Neural cell (in vitro differentiated cells): ENCODE measurements around the gene C1QTNF7. TPM values are rescaled to one million over a fixed set of nuclear protein-coding genes. Genes with fewer than 3 reads are reported as not detected.

Experiments
- H2AFZ ChIP-seq: fragments of 200-600, 300-800 bp; sonication (generic), shearing (Covaris generic); 2 replicates; pipeline ENCODE4 v1.6.0; 2014; ENCODE audit warnings: low read depth, mild to moderate bottlenecking, antibody characterized with exemption, low read length, moderate library complexity
- H3F3A ChIP-seq: fragments of 200-600 bp; shearing (Covaris generic); 2 replicates; pipeline ENCODE4 v1.6.1; 2016; ENCODE audit warnings: mild to moderate bottlenecking, moderate library complexity, mixed read lengths, antibody characterized with exemption, low read length; ENCODE audit not compliant: insufficient read depth, poor library complexity, severe bottlenecking
- H3K27ac ChIP-seq: fragments of 200-600, 300-800 bp; sonication (generic), shearing (Covaris generic); 2 replicates; pipeline ENCODE4 v1.5.1; 2014; ENCODE audit warnings: mild to moderate bottlenecking, low read length, moderate library complexity
- H3K27me3 ChIP-seq: fragments of 300-800, 200-600 bp; sonication (generic), shearing (Covaris generic); 2 replicates; pipeline ENCODE4 v1.6.0; 2014; ENCODE audit warnings: mild to moderate bottlenecking, low read depth, low read length, moderate library complexity; ENCODE audit not compliant: insufficient read depth
- H3K36me3 ChIP-seq: fragments of 300-800, 200-600 bp; sonication (generic), shearing (Covaris generic); 2 replicates; pipeline ENCODE4 v1.5.1; 2014; ENCODE audit warnings: mild to moderate bottlenecking, antibody characterized with exemption, low read length, moderate library complexity; ENCODE audit not compliant: insufficient read depth
- H3K4me2 ChIP-seq: fragments of 300-800, 200-600 bp; sonication (generic), shearing (Covaris generic); 2 replicates; pipeline ENCODE4 v1.6.0; 2014; ENCODE audit warnings: mild to moderate bottlenecking, low read length
- H3K4me3 ChIP-seq: fragments of 300-800, 200-600 bp; sonication (generic), shearing (Covaris generic); 2 replicates; pipeline ENCODE4 v1.5.1; 2014; ENCODE audit warnings: mild to moderate bottlenecking, low read length, moderate library complexity
- H3K79me2 ChIP-seq: fragments of 200-600 bp; shearing (Covaris generic); replicated peaks from 2 replicates; pipeline ENCODE4 v1.6.0; 2014; ENCODE audit warnings: mild to moderate bottlenecking, low read length, moderate library complexity; ENCODE audit not compliant: insufficient read depth
- H3K9ac ChIP-seq: fragments of 300-800, 200-600 bp; sonication (generic), shearing (Covaris generic); 2 replicates; pipeline ENCODE4 v1.6.1; 2016; ENCODE audit warnings: mild to moderate bottlenecking, low read length, mixed read lengths
- H3K9me2 ChIP-seq: fragments of 200-600 bp; shearing (Covaris generic); 2 replicates; pipeline ENCODE4 v1.6.1; 2016; ENCODE audit warnings: mild to moderate bottlenecking, low read length, mixed read lengths; ENCODE audit not compliant: insufficient read depth
- H3K9me3 ChIP-seq: fragments of 200-600, 300-800 bp; sonication (generic), shearing (Covaris generic); 2 replicates; pipeline ENCODE4 v1.6.1; 2016; ENCODE audit warnings: mild to moderate bottlenecking, mixed run types, low read length, moderate library complexity, mixed read lengths
- H4K20me1 ChIP-seq: fragments of 200-600 bp; shearing (Covaris generic); 2 replicates; pipeline ENCODE4 v1.6.1; 2016; ENCODE audit warnings: mild to moderate bottlenecking, mixed run types; ENCODE audit not compliant: insufficient read depth
- EP300 ChIP-seq: fragments of 450-650 bp; conservative IDR thresholded peaks from 2 replicates; pipeline ENCODE4 v1.6.1; 2014; ENCODE audit warnings: antibody characterized with exemption, mild to moderate bottlenecking, moderate library complexity; ENCODE audit not compliant: poor library complexity, severe bottlenecking
- EZH2 ChIP-seq: fragments of 200-600, 300-800 bp; shearing (Covaris generic), sonication (generic); IDR thresholded peaks from 2 replicates; pipeline ENCODE4 v1.6.1; 2014; ENCODE audit warnings: antibody characterized with exemption, low read length, borderline replicate concordance, mild to moderate bottlenecking; ENCODE audit not compliant: insufficient read depth, poor library complexity, severe bottlenecking
- MXI1 ChIP-seq: fragments of 450-650 bp; conservative IDR thresholded peaks from 2 replicates; pipeline ENCODE4 v1.6.1; 2014; ENCODE audit warnings: antibody characterized with exemption, mild to moderate bottlenecking; ENCODE audit not compliant: poor library complexity, severe bottlenecking
- POLR2AphosphoS5 ChIP-seq: IDR thresholded peaks from 2 replicates; pipeline ENCODE4 v1.6.1; 2012
- RAD21 ChIP-seq: fragments of 450-650 bp; conservative IDR thresholded peaks from 2 replicates; pipeline ENCODE4 v1.6.1; 2014; ENCODE audit warnings: antibody characterized with exemption, mild to moderate bottlenecking, moderate library complexity
- REST ChIP-seq: IDR thresholded peaks from 2 replicates; pipeline ENCODE4 v1.6.1; 2012; ENCODE audit warnings: borderline replicate concordance
- SMC3 ChIP-seq: fragments of 450-650 bp; conservative IDR thresholded peaks from 2 replicates; pipeline ENCODE4 v1.6.1; 2014; ENCODE audit warnings: antibody characterized with exemption, mild to moderate bottlenecking, moderate library complexity; ENCODE audit not compliant: poor library complexity
- TAF1 ChIP-seq: IDR thresholded peaks from 2 replicates; pipeline ENCODE4 v1.6.1; 2012; ENCODE audit warnings: low read depth
- polyA plus RNA-seq: library from polyadenylated mRNA; depleted of rRNA; stranded (reverse); fragments of >200 nt; gene quantifications from 2 replicates; pipeline ENCODE4 v1.2.3, GENCODE V29; 2014
- TF ChIP-seq, protein P1 (sequence below): fragments of 450-650 bp; IDR thresholded peaks from 2 replicates; pipeline ENCODE4 v1.5.1; 2014; ENCODE audit warnings: antibody characterized with exemption, mild to moderate bottlenecking, moderate library complexity; ENCODE audit not compliant: poor library complexity, severe bottlenecking

The C1QTNF7 gene
- polyA plus RNA-seq, 1 donor from 2014 or later = not detected

DNA sequence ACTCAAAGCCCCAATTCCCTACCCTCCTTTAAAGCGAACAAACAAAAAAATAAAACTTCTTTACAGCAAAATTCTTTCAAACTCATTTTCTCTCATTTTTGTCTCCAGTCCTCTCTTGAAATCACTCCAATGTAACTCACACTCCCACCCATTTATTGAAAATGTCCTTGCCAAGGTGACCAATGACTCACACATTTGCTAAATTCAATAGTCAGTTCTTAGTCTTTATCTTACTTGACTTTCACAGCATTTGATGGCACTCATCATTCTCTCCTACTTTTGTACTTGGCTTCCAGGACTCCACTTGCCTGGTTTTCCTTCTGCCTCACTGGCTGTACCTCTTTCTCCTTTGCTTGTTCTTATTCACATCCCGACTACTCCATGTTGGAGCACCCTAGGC, 61.7 kb downstream of the C1QTNF7 start:
- Histone ChIP-seq H3K4me2 (no peak overlapping the region), H2AFZ (no peak overlapping the region), H3K4me3 (no peak overlapping the region), H4K20me1 (no peaks in the 10 kb centered on the region), H3K9me2 (no peaks in the 10 kb centered on the region), H3F3A (no peaks in the 10 kb centered on the region), H3K27ac (no peak overlapping the region), H3K9me3 (peaks cover 3% of the 10 kb centered on the region), H3K79me2 (no peaks in the 10 kb centered on the region), H3K9ac (no peak overlapping the region), H3K36me3 (no peaks in the 10 kb centered on the region), H3K27me3 (no peaks in the 10 kb centered on the region)
- TF ChIP-seq EP300 = no peak
- TF ChIP-seq SMC3 = no peak
- no peak for TF ChIP-seq RAD21
- no peak for TF ChIP-seq MXI1
- no peak for TF ChIP-seq REST
- TF ChIP-seq POLR2AphosphoS5 = no peak
- TF ChIP-seq TAF1 = no peak
- TF ChIP-seq, protein P1, sequence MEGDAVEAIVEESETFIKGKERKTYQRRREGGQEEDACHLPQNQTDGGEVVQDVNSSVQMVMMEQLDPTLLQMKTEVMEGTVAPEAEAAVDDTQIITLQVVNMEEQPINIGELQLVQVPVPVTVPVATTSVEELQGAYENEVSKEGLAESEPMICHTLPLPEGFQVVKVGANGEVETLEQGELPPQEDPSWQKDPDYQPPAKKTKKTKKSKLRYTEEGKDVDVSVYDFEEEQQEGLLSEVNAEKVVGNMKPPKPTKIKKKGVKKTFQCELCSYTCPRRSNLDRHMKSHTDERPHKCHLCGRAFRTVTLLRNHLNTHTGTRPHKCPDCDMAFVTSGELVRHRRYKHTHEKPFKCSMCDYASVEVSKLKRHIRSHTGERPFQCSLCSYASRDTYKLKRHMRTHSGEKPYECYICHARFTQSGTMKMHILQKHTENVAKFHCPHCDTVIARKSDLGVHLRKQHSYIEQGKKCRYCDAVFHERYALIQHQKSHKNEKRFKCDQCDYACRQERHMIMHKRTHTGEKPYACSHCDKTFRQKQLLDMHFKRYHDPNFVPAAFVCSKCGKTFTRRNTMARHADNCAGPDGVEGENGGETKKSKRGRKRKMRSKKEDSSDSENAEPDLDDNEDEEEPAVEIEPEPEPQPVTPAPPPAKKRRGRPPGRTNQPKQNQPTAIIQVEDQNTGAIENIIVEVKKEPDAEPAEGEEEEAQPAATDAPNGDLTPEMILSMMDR = no peak
- TF ChIP-seq EZH2 = no peak

- Histone ChIP-seq H3K9ac (no peak overlapping the region), H3K27me3 (no peaks in the 10 kb centered on the region), H3K9me2 (no peaks in the 10 kb centered on the region), H3K4me3 (no peak overlapping the region), H3K79me2 (no peaks in the 10 kb centered on the region), H3K9me3 (no peaks in the 10 kb centered on the region), H2AFZ (no peak overlapping the region), H4K20me1 (no peaks in the 10 kb centered on the region), H3K36me3 (no peaks in the 10 kb centered on the region), H3K27ac (no peak overlapping the region), H3K4me2 (no peak overlapping the region), H3F3A (no peaks in the 10 kb centered on the region)
- TF ChIP-seq TAF1 (no peak), MXI1 (no peak), RAD21 (no peak), EP300 (no peak), SMC3 (no peak), EZH2 (no peak), POLR2AphosphoS5 (no peak), REST (no peak)
- TF ChIP-seq, protein P1 = no peak
Observed at GRCh38 chr4:15493411-15493810, 65.6 kb downstream of the C1QTNF7 start.
